SK-N-SH treated with all-trans-retinoic acid at 6 μM for 48 hours (cell line): ENCODE data around the gene FOXN4.

Source experiments
- ATAC-seq: fragments of 200-7000 bp; cut with Tn5 transposase; 3 replicates; pipeline ENCODE4 v1.9.1; 2020; ENCODE audit warnings: mild to moderate bottlenecking, moderate library complexity
- ARNTL ChIP-seq: fragments of 450-650 bp; formaldehyde crosslinking; IDR thresholded peaks from 2 replicates; pipeline ENCODE4 v1.5.0; 2020; ENCODE audit warnings: low read depth, mild to moderate bottlenecking, moderate library complexity, borderline replicate concordance
- BACH2 ChIP-seq: fragments of 250-450 bp; sonication (Bioruptor Pico); IDR thresholded peaks from 2 replicates; pipeline ENCODE4 v1.9.0; 2021; ENCODE audit warnings: mild to moderate bottlenecking, borderline replicate concordance
- CREB5 ChIP-seq: fragments of 250-450 bp; sonication (Bioruptor Pico); IDR thresholded peaks from 2 replicates; pipeline ENCODE4 v1.5.1; 2020; ENCODE audit warnings: low read depth, mild to moderate bottlenecking, moderate library complexity
- CSDC2 ChIP-seq: fragments of 250-450 bp; sonication (Bioruptor Pico); IDR thresholded peaks from 2 replicates; pipeline ENCODE4 v1.5.0; 2020; ENCODE audit warnings: mild to moderate bottlenecking, moderate library complexity
- CSRNP3 ChIP-seq: fragments of 250-450 bp; sonication (Bioruptor Pico); IDR thresholded peaks from 2 replicates; pipeline ENCODE4 v1.5.1; 2021; ENCODE audit warnings: mild to moderate bottlenecking, moderate library complexity
- ESRRG ChIP-seq: fragments of 250-450 bp; sonication (Bioruptor Pico); IDR thresholded peaks from 2 replicates; pipeline ENCODE4 v1.6.1; 2021; ENCODE audit warnings: mild to moderate bottlenecking
- GLIS3 ChIP-seq: fragments of 250-450 bp; sonication (Bioruptor Pico); IDR thresholded peaks from 2 replicates; pipeline ENCODE4 v1.5.0; 2020; ENCODE audit warnings: mild to moderate bottlenecking, moderate library complexity
- ISL1 ChIP-seq: fragments of 250-450 bp; sonication (Bioruptor Pico); IDR thresholded peaks from 2 replicates; pipeline ENCODE4 v2.1.2; 2022; ENCODE audit warnings: mild to moderate bottlenecking, moderate library complexity
- OSR1 ChIP-seq: fragments of 250-450 bp; sonication (Bioruptor Pico); IDR thresholded peaks from 2 replicates; pipeline ENCODE4 v1.8.0; 2022; ENCODE audit warnings: moderate library complexity, mild to moderate bottlenecking, inconsistent platforms
- PATZ1 ChIP-seq: fragments of 250-450 bp; sonication (Bioruptor Pico); IDR thresholded peaks from 2 replicates; pipeline ENCODE4 v1.8.0; 2020; ENCODE audit warnings: mild to moderate bottlenecking, moderate library complexity, borderline replicate concordance
- POU6F1 ChIP-seq: fragments of 250-450 bp; sonication (Bioruptor Pico); IDR thresholded peaks from 2 replicates; pipeline ENCODE4 v1.8.0; 2021; ENCODE audit warnings: low read depth, mild to moderate bottlenecking, moderate library complexity, borderline replicate concordance
- PPARA ChIP-seq: fragments of 250-450 bp; sonication (Bioruptor Pico); IDR thresholded peaks from 2 replicates; pipeline ENCODE4 v1.5.0; 2020; ENCODE audit warnings: mild to moderate bottlenecking, borderline replicate concordance
- RARB ChIP-seq: fragments of 250-450 bp; sonication (Bioruptor Pico); IDR thresholded peaks from 2 replicates; pipeline ENCODE4 v1.8.0; 2021; ENCODE audit warnings: mild to moderate bottlenecking, moderate library complexity
- TCF4 ChIP-seq: fragments of 250-450 bp; sonication (Bioruptor Pico); IDR thresholded peaks from 2 replicates; pipeline ENCODE4 v1.8.0; 2021; ENCODE audit warnings: mild to moderate bottlenecking, moderate library complexity, borderline replicate concordance
- TOX ChIP-seq: fragments of 250-450 bp; sonication (Bioruptor Pico); IDR thresholded peaks from 2 replicates; pipeline ENCODE4 v1.8.0; 2021; ENCODE audit warnings: mild to moderate bottlenecking, moderate library complexity, borderline replicate concordance
- TSHZ2 ChIP-seq: fragments of 250-450 bp; sonication (Bioruptor Pico); IDR thresholded peaks from 2 replicates; pipeline ENCODE4 v1.5.0; 2020; ENCODE audit warnings: mild to moderate bottlenecking, moderate library complexity
- ZC3H10 ChIP-seq: fragments of 250-450 bp; sonication (Bioruptor Pico); IDR thresholded peaks from 2 replicates; pipeline ENCODE4 v1.5.1; 2021; ENCODE audit warnings: mild to moderate bottlenecking, moderate library complexity
- ZFP30 ChIP-seq: fragments of 450-650 bp; formaldehyde crosslinking; IDR thresholded peaks from 2 replicates; pipeline ENCODE4 v1.5.0; 2022; ENCODE audit warnings: mild to moderate bottlenecking, moderate library complexity
- ZNF565 ChIP-seq: fragments of 450-650 bp; formaldehyde crosslinking; conservative IDR thresholded peaks from 2 replicates; pipeline ENCODE4 v1.5.0; 2020; ENCODE audit warnings: low read depth, mild to moderate bottlenecking, moderate library complexity
- ZNF70 ChIP-seq: fragments of 450-650 bp; formaldehyde crosslinking; IDR thresholded peaks from 2 replicates; pipeline ENCODE4 v1.5.0; 2020; ENCODE audit warnings: mild to moderate bottlenecking, moderate library complexity

The FOXN4 gene

GRCh38 chr12:109291521-109292341, 17.4 kb downstream of the FOXN4 start:
- peak; percentile 71 for TF ChIP-seq ZNF70 (CRISPR knock-in tag)
- no peak for TF ChIP-seq ARNTL (CRISPR knock-in tag)
- TF ChIP-seq, all 23 proteins: peak for 1
- ATAC-seq: peak; percentile 78

- ATAC-seq: no peak
- TF ChIP-seq CSRNP3 (CRISPR knock-in tag) (no peak), BACH2 (no peak), ISL1 (CRISPR knock-in tag) (no peak), ZNF565 (CRISPR knock-in tag) (no peak), CSDC2 (CRISPR knock-in tag) (no peak)
Observed at GRCh38 chr12:109291117-109291516, 18.0 kb downstream of the FOXN4 start.

GRCh38 chr12:109290061-109290460, 19.0 kb downstream of the FOXN4 start:
- TF ChIP-seq TOX (CRISPR knock-in tag) (no peak), CSDC2 (CRISPR knock-in tag) (no peak), CREB5 (CRISPR knock-in tag) (no peak), POU6F1 (CRISPR knock-in tag) (no peak), OSR1 (CRISPR knock-in tag) (no peak), TSHZ2 (CRISPR knock-in tag) (no peak), RARB (no peak), PATZ1 (CRISPR knock-in tag) (no peak), TCF4 (no peak), ZNF70 (CRISPR knock-in tag) (no peak), ARNTL (CRISPR knock-in tag) (no peak), PPARA (CRISPR knock-in tag) (no peak), ESRRG (no peak), ZNF565 (CRISPR knock-in tag) (no peak), ISL1 (CRISPR knock-in tag) (no peak), ZC3H10 (CRISPR knock-in tag) (no peak), ZFP30 (CRISPR knock-in tag) (no peak), GLIS3 (no peak), CSRNP3 (CRISPR knock-in tag) (no peak)
- ATAC-seq: no peak
